SU-DHL-6 (cell line): ENCODE data around the gene MED26.

Experiments used
- EZH2phosphoT487 ChIP-seq: fragments of 200-600 bp; sonication (generic), shearing (Covaris generic); conservative IDR thresholded peaks from 2 replicates; pipeline ENCODE4 v1.6.1; 2018; ENCODE audit warnings: mild to moderate bottlenecking, antibody characterized with exemption, low read length, moderate library complexity, mixed read lengths
- TF ChIP-seq, protein P1 (sequence below): fragments of 200-600 bp; sonication (generic); IDR thresholded peaks from one replicate; pipeline ENCODE4 v1.5.1; 2017; ENCODE audit warnings: antibody characterized with exemption, mild to moderate bottlenecking, low read length, moderate library complexity; ENCODE audit not compliant: insufficient read depth, poor library complexity, severe bottlenecking

DNA sequence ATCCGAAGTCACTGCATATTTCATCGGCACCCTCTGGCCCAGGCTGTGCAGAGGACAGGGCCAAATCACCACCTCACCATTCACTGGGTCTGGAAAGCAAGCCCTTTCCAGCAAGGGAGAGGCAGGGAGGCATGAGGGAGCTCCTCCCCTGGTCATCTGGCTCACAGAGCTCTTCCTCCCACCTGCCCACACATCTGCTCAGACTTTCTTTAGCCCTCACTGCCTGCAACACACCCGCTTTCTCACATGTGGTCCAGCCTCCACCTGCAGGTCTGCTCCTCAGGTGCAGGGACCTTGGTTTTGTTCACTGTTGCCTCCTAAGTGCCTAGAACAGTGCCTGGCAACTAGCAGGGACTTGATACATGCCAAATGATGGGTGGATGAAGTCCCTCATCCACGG, 34.8 kb downstream of the MED26 start:
- TF ChIP-seq, protein P1, sequence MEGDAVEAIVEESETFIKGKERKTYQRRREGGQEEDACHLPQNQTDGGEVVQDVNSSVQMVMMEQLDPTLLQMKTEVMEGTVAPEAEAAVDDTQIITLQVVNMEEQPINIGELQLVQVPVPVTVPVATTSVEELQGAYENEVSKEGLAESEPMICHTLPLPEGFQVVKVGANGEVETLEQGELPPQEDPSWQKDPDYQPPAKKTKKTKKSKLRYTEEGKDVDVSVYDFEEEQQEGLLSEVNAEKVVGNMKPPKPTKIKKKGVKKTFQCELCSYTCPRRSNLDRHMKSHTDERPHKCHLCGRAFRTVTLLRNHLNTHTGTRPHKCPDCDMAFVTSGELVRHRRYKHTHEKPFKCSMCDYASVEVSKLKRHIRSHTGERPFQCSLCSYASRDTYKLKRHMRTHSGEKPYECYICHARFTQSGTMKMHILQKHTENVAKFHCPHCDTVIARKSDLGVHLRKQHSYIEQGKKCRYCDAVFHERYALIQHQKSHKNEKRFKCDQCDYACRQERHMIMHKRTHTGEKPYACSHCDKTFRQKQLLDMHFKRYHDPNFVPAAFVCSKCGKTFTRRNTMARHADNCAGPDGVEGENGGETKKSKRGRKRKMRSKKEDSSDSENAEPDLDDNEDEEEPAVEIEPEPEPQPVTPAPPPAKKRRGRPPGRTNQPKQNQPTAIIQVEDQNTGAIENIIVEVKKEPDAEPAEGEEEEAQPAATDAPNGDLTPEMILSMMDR = no peak
- no peak for TF ChIP-seq EZH2phosphoT487
